HG03354 (cell line): ENCODE results near the gene KRT82.
"Not testable (repeated sequence)": the region's sequence is repeated elsewhere in the genome, so short reads cannot be mapped to it uniquely, and the experiment has no call there.

Source experiments
- ATAC-seq: cut with Tn5 transposase; IDR thresholded peaks from one replicate; pipeline ENCODE4 v1.9.1; 2021; ENCODE audit warnings: mild to moderate bottlenecking; ENCODE audit not compliant: unreplicated experiment, poor library complexity, severe bottlenecking

KRT82 gene

GRCh38 chr12:52413782-52414345 lies 7.7 kb upstream of the KRT82 start:
- no peak for ATAC-seq

- ATAC-seq, result no peak
These were observed 7.1 kb upstream of the KRT82 start for GRCh38 chr12:52413202-52413601.

GRCh38 chr12:52411815-52412214 lies 5.7 kb upstream of the KRT82 start:
- no peak for ATAC-seq

- not testable (repeated sequence) for ATAC-seq
These were observed 4.6 kb upstream of the KRT82 start for GRCh38 chr12:52410589-52411248.

- no peak for ATAC-seq
These were observed 1.8 kb upstream of the KRT82 start for GRCh38 chr12:52407918-52408317.

GRCh38 chr12:52404951-52405350 lies 1.2 kb downstream of the KRT82 start:
- ATAC-seq, result no peak

GRCh38 chr12:52403561-52403960 lies 2.6 kb downstream of the KRT82 start:
- no peak for ATAC-seq

- ATAC-seq, result no peak
These were observed 3.1 kb downstream of the KRT82 start for GRCh38 chr12:52402873-52403540.

- no peak for ATAC-seq
These were observed 3.8 kb downstream of the KRT82 start for GRCh38 chr12:52402377-52402776.

- ATAC-seq, result no peak
These were observed 4.2 kb downstream of the KRT82 start for GRCh38 chr12:52401926-52402325.

GRCh38 chr12:52401526-52401925 lies 4.6 kb downstream of the KRT82 start:
- no peak for ATAC-seq

GRCh38 chr12:52400906-52401305 lies 5.2 kb downstream of the KRT82 start:
- no peak for ATAC-seq

- no peak for ATAC-seq
These were observed 6.4 kb downstream of the KRT82 start for GRCh38 chr12:52399756-52400155.

GRCh38 chr12:52398176-52398575 lies 8.0 kb downstream of the KRT82 start:
- ATAC-seq, result no peak

- no peak for ATAC-seq
These were observed 9.5 kb downstream of the KRT82 start for GRCh38 chr12:52396656-52397055.

GRCh38 chr12:52395761-52396434 lies 10.2 kb downstream of the KRT82 start:
- ATAC-seq, result no peak

GRCh38 chr12:52394836-52395405 lies 11.2 kb downstream of the KRT82 start:
- ATAC-seq, result no peak

GRCh38 chr12:52392465-52393007 lies 13.6 kb downstream of the KRT82 start:
- no peak for ATAC-seq

- ATAC-seq, result no peak
These were observed 14.5 kb downstream of the KRT82 start for GRCh38 chr12:52391618-52392002.
